GM13976 (cell line): ENCODE results near the gene GPRC5D.
A peak's percentile ranks its signal among the peaks of the same experiment; 100 is the strongest.

ENCODE experiments used
- DNase-seq: peaks from one replicate; pipeline ENCODE4 v3.0.0; 2012; ENCODE audit warnings: low spot score
- in situ Hi-C: fragments of 300-500 bp; cut with MboI; formaldehyde crosslinking; loops from one replicate; pipeline ENCODE4 v1.12.0; 2022; ENCODE audit warnings: low sequenced_read_pairs, mixed read lengths, inconsistent platforms; ENCODE audit not compliant: unreplicated experiment
- TF ChIP-seq, protein P1 (sequence below): IDR thresholded peaks from 2 replicates; pipeline ENCODE4 v1.5.1; 2012; ENCODE audit warnings: borderline replicate concordance, mild to moderate bottlenecking; ENCODE audit not compliant: insufficient read depth; ENCODE audit errors: extremely low read depth, missing control alignments, control extremely low read depth

The GPRC5D gene

DNA sequence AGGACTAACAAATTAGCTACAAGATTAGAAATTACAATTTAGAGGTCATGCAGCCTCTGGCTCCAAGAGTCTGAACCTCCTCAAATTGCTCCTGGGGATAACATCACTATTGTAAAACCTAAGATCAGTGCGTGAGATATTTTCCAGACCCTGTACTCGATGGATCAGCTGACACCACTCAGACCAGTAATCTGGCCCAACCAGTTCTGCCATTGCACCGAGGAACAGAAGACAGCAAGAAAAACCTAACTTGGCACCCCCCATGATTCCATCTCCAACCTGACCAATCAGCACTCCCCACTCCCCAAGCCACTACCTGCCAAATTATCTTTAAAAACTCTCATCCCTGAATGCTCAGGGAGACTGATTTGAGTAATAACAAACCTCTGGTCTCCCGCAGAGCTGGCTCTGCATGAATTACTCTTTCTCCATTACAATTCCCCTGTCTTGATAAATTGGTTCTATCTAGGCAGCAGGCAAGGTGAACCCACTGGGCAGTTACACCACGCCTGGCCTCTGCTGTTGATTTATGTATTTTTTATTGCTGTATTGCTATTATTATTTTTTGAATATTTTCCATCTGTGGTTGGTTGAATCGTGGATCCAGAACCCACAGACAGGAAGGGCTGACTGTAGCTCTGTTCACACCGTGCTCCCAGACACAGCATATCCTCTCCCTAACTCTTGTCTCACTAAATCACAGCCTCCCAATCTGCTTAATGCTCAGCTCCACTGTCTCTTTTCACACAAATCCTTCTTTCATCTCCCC, 38.9 kb upstream of the GPRC5D start:
- in situ Hi-C loops, result no loop called here
- TF ChIP-seq, protein P1, sequence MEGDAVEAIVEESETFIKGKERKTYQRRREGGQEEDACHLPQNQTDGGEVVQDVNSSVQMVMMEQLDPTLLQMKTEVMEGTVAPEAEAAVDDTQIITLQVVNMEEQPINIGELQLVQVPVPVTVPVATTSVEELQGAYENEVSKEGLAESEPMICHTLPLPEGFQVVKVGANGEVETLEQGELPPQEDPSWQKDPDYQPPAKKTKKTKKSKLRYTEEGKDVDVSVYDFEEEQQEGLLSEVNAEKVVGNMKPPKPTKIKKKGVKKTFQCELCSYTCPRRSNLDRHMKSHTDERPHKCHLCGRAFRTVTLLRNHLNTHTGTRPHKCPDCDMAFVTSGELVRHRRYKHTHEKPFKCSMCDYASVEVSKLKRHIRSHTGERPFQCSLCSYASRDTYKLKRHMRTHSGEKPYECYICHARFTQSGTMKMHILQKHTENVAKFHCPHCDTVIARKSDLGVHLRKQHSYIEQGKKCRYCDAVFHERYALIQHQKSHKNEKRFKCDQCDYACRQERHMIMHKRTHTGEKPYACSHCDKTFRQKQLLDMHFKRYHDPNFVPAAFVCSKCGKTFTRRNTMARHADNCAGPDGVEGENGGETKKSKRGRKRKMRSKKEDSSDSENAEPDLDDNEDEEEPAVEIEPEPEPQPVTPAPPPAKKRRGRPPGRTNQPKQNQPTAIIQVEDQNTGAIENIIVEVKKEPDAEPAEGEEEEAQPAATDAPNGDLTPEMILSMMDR, result no peak
- no peak for DNase-seq

GRCh38 chr12:12987421-12987820, 35.5 kb upstream of the GPRC5D start:
- TF ChIP-seq, protein P1, result no peak
- DNase-seq, result no peak
- in situ Hi-C loops, result no loop called here

- in situ Hi-C loops, result no loop called here
- no peak for DNase-seq
- TF ChIP-seq, protein P1, result no peak
Observed at GRCh38 chr12:12986775-12987331, 34.9 kb upstream of the GPRC5D start.

- no peak for DNase-seq
- TF ChIP-seq, protein P1, result no peak
- in situ Hi-C loops, result no loop called here
Observed at GRCh38 chr12:12985817-12986408, 33.9 kb upstream of the GPRC5D start.

DNA sequence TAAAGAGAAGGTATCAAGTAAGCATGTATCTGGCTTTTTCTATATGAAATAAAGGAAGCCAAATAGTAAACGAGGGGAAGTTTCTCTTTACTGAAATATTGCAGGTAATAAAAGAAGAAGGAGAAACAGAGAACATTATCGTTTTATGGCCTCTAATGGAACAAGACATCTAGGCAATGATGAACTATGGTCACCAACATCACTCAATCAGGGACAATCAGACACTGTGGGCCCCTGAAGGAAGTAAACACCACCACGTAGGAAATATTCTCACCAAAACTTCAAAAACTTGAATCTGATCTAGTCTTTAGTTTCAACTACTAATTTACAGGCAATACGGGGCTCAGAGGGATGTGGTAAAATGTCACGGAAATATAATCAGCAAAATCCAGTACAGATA, 32.2 kb upstream of the GPRC5D start:
- no peak for DNase-seq
- in situ Hi-C loops, result no loop called here
- TF ChIP-seq, protein P1, result no peak

GRCh38 chr12:12983420-12984035, 31.6 kb upstream of the GPRC5D start:
- DNase-seq, result no peak
- in situ Hi-C loops, result no loop called here
- TF ChIP-seq, protein P1, result peak; percentile 24
